GM21825 (cell line): Measurements from ENCODE around the gene YWHAQ.

Source experiments
- ATAC-seq: cut with Tn5 transposase; IDR thresholded peaks from one replicate; pipeline ENCODE4 v1.9.1; 2021; ENCODE audit warnings: mild to moderate bottlenecking, moderate library complexity; ENCODE audit not compliant: unreplicated experiment

YWHAQ gene

GRCh38 chr2:9655441-9656269, 24.9 kb upstream of the YWHAQ start:
- ATAC-seq, result peak; percentile 45

GRCh38 chr2:9654452-9655100, 23.8 kb upstream of the YWHAQ start:
- ATAC-seq, result no peak

- no peak for ATAC-seq
These were observed 22.9 kb upstream of the YWHAQ start for GRCh38 chr2:9653485-9654271.

GRCh38 chr2:9652898-9653479, 22.2 kb upstream of the YWHAQ start:
- ATAC-seq, result no peak

- ATAC-seq, result no peak
These were observed 21.5 kb upstream of the YWHAQ start for GRCh38 chr2:9652267-9652666.

- ATAC-seq, result no peak
These were observed 19.5 kb upstream of the YWHAQ start for GRCh38 chr2:9650119-9650821.

GRCh38 chr2:9649261-9649660, 18.5 kb upstream of the YWHAQ start:
- no peak for ATAC-seq

- no peak for ATAC-seq
These were observed 18.0 kb upstream of the YWHAQ start for GRCh38 chr2:9648821-9649220.

GRCh38 chr2:9647884-9648283, 17.1 kb upstream of the YWHAQ start:
- no peak for ATAC-seq

GRCh38 chr2:9646196-9647030, 15.6 kb upstream of the YWHAQ start:
- no peak for ATAC-seq

- ATAC-seq, result no peak
These were observed 13.8 kb upstream of the YWHAQ start for GRCh38 chr2:9644603-9645002.

- ATAC-seq, result no peak
These were observed 13.2 kb upstream of the YWHAQ start for GRCh38 chr2:9644021-9644420.

- ATAC-seq, result no peak
These were observed 10.8 kb upstream of the YWHAQ start for GRCh38 chr2:9641641-9642040.

GRCh38 chr2:9640403-9641104, 9.8 kb upstream of the YWHAQ start:
- no peak for ATAC-seq

GRCh38 chr2:9639740-9640343, 9.0 kb upstream of the YWHAQ start:
- ATAC-seq, result no peak

- no peak for ATAC-seq
These were observed 8.3 kb upstream of the YWHAQ start for GRCh38 chr2:9639000-9639602.

GRCh38 chr2:9638532-9638931, 7.7 kb upstream of the YWHAQ start:
- ATAC-seq, result no peak

GRCh38 chr2:9637330-9637729, 6.5 kb upstream of the YWHAQ start:
- ATAC-seq, result no peak
